NCI-H2196 treated with DMSO at 0.1 percent for 48 hours (cell line): ENCODE data around the gene RTP5.

Experiments
- DNase-seq: peaks from one replicate; lab custom pipeline; 2025; ENCODE audit not compliant: unreplicated experiment; lab: John Stamatoyannopoulos, UW

RTP5 gene

GRCh38 chr2:241857041-241857541 is 12.4 kb upstream of the RTP5 start:
- DNase-seq, result no peak

- DNase-seq, result no peak
Measured at GRCh38 chr2:241857572-241858121, 11.9 kb upstream of the RTP5 start.

- no peak for DNase-seq
Measured at GRCh38 chr2:241858206-241859016, 11.1 kb upstream of the RTP5 start, which contains the start of gene PDCD1. PDCD1 (minus strand) TSS chr2:241858894; CDS start chr2:241858838, 56 bp downstream.

- DNase-seq, result no peak
Measured at GRCh38 chr2:241859017-241859435, 10.5 kb upstream of the RTP5 start.

- DNase-seq, result no peak
Measured at GRCh38 chr2:241859436-241860183, 9.9 kb upstream of the RTP5 start.

- no peak for DNase-seq
Measured at GRCh38 chr2:241860184-241861078, 9.1 kb upstream of the RTP5 start.

GRCh38 chr2:241861264-241861663 is 8.3 kb upstream of the RTP5 start:
- DNase-seq, result no peak

GRCh38 chr2:241862093-241862492 is 7.4 kb upstream of the RTP5 start:
- DNase-seq, result no peak

GRCh38 chr2:241862775-241863535 is 6.6 kb upstream of the RTP5 start:
- no peak for DNase-seq

- DNase-seq, result no peak
Measured at GRCh38 chr2:241863536-241863954, 6.0 kb upstream of the RTP5 start.

GRCh38 chr2:241864168-241864849 is 5.2 kb upstream of the RTP5 start:
- no peak for DNase-seq

GRCh38 chr2:241864850-241865213 is 4.7 kb upstream of the RTP5 start:
- DNase-seq, result no peak

GRCh38 chr2:241865416-241865956 is 4.0 kb upstream of the RTP5 start:
- DNase-seq, result no peak

- no peak for DNase-seq
Measured at GRCh38 chr2:241865957-241866789, 3.4 kb upstream of the RTP5 start.

- no peak for DNase-seq
Measured at GRCh38 chr2:241866790-241867645, 2.5 kb upstream of the RTP5 start.

GRCh38 chr2:241867776-241868420 is 1.6 kb upstream of the RTP5 start:
- no peak for DNase-seq

- DNase-seq, result no peak
Measured at GRCh38 chr2:241868661-241869081, 858 bp upstream of the RTP5 start.
